Right lobe of liver (tissue), 4 donors: ENCODE data around the gene TNXB.

Source experiments
- CTCF ChIP-seq, 4 donors: fragments of 200-600 bp in 3 of 4; fragments of 450-650 bp in 1 of 4; IDR thresholded peaks; one replicate each; pipeline versions ENCODE4 v1.5.1 to v1.8.0; 2016 to 2022; ENCODE audit warnings: antibody characterized with exemption in 4 of 4, mild to moderate bottlenecking in 2 of 4
- POLR2A ChIP-seq: fragments of 450-650 bp; IDR thresholded peaks from one replicate; pipeline ENCODE4 v1.6.1; 2017; ENCODE audit warnings: antibody characterized with exemption, mild to moderate bottlenecking
- donor health status: DM: no; HTN: no; CAD: no.
- donor health status: DM: no; HTN: no; CAD: no.
- donor health status: DM: no; HTN: yes; CAD: no.

- TF ChIP-seq CTCF (IDR thresholded peaks at IDR 0.05) (no peak), POLR2A (no peak)
Measured at GRCh38 chr6:32075781-32076180, 33.4 kb downstream of the TNXB start.
